HEK293 (cell line): Measurements from ENCODE around the gene TCF7L1.
A peak's percentile ranks its signal among the peaks of the same experiment; 100 is the strongest.

ENCODE experiments used
- CTCF ChIA-PET: fragments of 350-600 bp; formaldehyde crosslinking; extraction: SDS; loops from one replicate; lab custom pipeline; 2021; ENCODE audit warnings: antibody characterized with exemption; lab: Yijun Ruan, JAX
- POLR2A ChIA-PET: fragments of 300-600 bp; formaldehyde crosslinking; extraction: SDS; loops from one replicate; lab custom pipeline; 2020; ENCODE audit warnings: antibody characterized with exemption, inconsistent platforms; lab: Yijun Ruan, JAX
- H3K27ac ChIP-seq: fragments of 200-500 bp; sonication (Bioruptor generic); 2 replicates; pipeline ENCODE4 v1.5.1; 2014; ENCODE audit warnings: low read depth, low read length, control low read depth, inconsistent platforms; ENCODE audit errors: extremely low read depth
- H3K36me3 ChIP-seq, 2 experiments: fragments of 200-500 bp in 1 of 2; sonication (Bioruptor generic) in 1 of 2; 1 replicate in 1 of 2; 2 replicates in 1 of 2; pipeline ENCODE4 v1.5.1; 2014 to 2017; ENCODE audit warnings: inconsistent platforms in 2 of 2, low read length in 2 of 2; ENCODE audit not compliant: control insufficient read depth in 2 of 2, insufficient read depth in 1 of 2
- H3K4me1 ChIP-seq: fragments of 200-500 bp; sonication (Bioruptor generic); 2 replicates; pipeline ENCODE4 v1.5.1; 2014; ENCODE audit warnings: mild to moderate bottlenecking, low read length, inconsistent platforms; ENCODE audit not compliant: control insufficient read depth, insufficient read depth
- H3K4me3 ChIP-seq: 2 replicates; pipeline ENCODE4 v1.5.1; 2011; ENCODE audit warnings: low read depth, mild to moderate bottlenecking, control low read depth, low read length, moderate library complexity
- H3K9me3 ChIP-seq: fragments of 200-500 bp; sonication (Bioruptor generic); 2 replicates; pipeline ENCODE4 v1.5.1; 2014; ENCODE audit warnings: low read depth, low read length, inconsistent platforms; ENCODE audit not compliant: control insufficient read depth, insufficient read depth
- ATF2 ChIP-seq: fragments of 450-650 bp; formaldehyde crosslinking; IDR thresholded peaks from 2 replicates; pipeline ENCODE4 v1.5.1; 2016; ENCODE audit warnings: missing biosample characterization, missing genetic modification characterization, low read depth
- BCL6B ChIP-seq: fragments of 450-650 bp; formaldehyde crosslinking; IDR thresholded peaks from 2 replicates; pipeline ENCODE4 v1.5.1; 2017; ENCODE audit warnings: missing biosample characterization, missing genetic modification characterization
- HOXA7 ChIP-seq: sonication (generic); formaldehyde crosslinking; IDR thresholded peaks from 2 replicates; pipeline ENCODE4 v1.8.1; 2022; ENCODE audit warnings: missing genetic modification reagents, borderline replicate concordance
- IKZF3 ChIP-seq: fragments of 450-650 bp; IDR thresholded peaks from 2 replicates; pipeline ENCODE4 v1.5.0; 2018; ENCODE audit warnings: missing biosample characterization, mild to moderate bottlenecking, missing genetic modification characterization, moderate library complexity
- INSM2 ChIP-seq: fragments of 450-650 bp; formaldehyde crosslinking; IDR thresholded peaks from 2 replicates; pipeline ENCODE4 v1.5.1; 2016; ENCODE audit warnings: missing biosample characterization, missing genetic modification characterization
- PRDM1 ChIP-seq: fragments of 450-650 bp; formaldehyde crosslinking; IDR thresholded peaks from 2 replicates; pipeline ENCODE4; 2016; ENCODE audit warnings: missing biosample characterization, missing genetic modification characterization
- PRDM10 ChIP-seq: fragments of 450-650 bp; formaldehyde crosslinking; IDR thresholded peaks from 2 replicates; pipeline ENCODE4 v1.5.1; 2016; ENCODE audit warnings: missing biosample characterization, missing genetic modification characterization
- ZBTB48 ChIP-seq: fragments of 450-650 bp; formaldehyde crosslinking; IDR thresholded peaks from 2 replicates; pipeline ENCODE4 v1.5.1; 2016; ENCODE audit warnings: missing biosample characterization, missing genetic modification characterization
- ZFP3 ChIP-seq: fragments of 450-650 bp; formaldehyde crosslinking; IDR thresholded peaks from 2 replicates; pipeline ENCODE4 v1.5.1; 2016; ENCODE audit warnings: low read depth, missing biosample characterization, missing genetic modification characterization
- ZNF114 ChIP-seq: fragments of 450-650 bp; formaldehyde crosslinking; IDR thresholded peaks from 2 replicates; pipeline ENCODE4 v1.5.0; 2017; ENCODE audit warnings: missing biosample characterization, missing genetic modification characterization
- ZNF266 ChIP-seq: fragments of 450-650 bp; formaldehyde crosslinking; IDR thresholded peaks from 2 replicates; pipeline ENCODE4 v1.5.1; 2016; ENCODE audit warnings: missing biosample characterization, missing genetic modification characterization, low read depth
- ZNF274 ChIP-seq, 2 experiments: fragments of 200-500 bp in 1 of 2; fragments of 450-650 bp in 1 of 2; sonication (Bioruptor generic) in 1 of 2; formaldehyde crosslinking in 1 of 2; IDR thresholded peaks; 2 replicates each; pipeline versions ENCODE4 v1.5.1 to v1.6.1; 2014 to 2016; ENCODE audit warnings: borderline replicate concordance in 1 of 2, inconsistent platforms in 1 of 2, low read length in 1 of 2, missing biosample characterization in 1 of 2, missing genetic modification characterization in 1 of 2
- ZNF280C ChIP-seq: fragments of 450-650 bp; formaldehyde crosslinking; IDR thresholded peaks from 2 replicates; pipeline ENCODE4 v1.5.1; 2016; ENCODE audit warnings: missing biosample characterization, missing genetic modification characterization
- ZNF335 ChIP-seq: fragments of 450-650 bp; formaldehyde crosslinking; conservative IDR thresholded peaks from 2 replicates; pipeline ENCODE4 v1.5.1; 2016; ENCODE audit warnings: missing biosample characterization, missing genetic modification characterization
- ZNF529 ChIP-seq: fragments of 450-650 bp; formaldehyde crosslinking; IDR thresholded peaks from 2 replicates; pipeline ENCODE4 v1.5.1; 2017; ENCODE audit warnings: missing genetic modification characterization, missing biosample characterization; ENCODE audit not compliant: insufficient replicate concordance
- ZNF558 ChIP-seq: fragments of 450-650 bp; formaldehyde crosslinking; IDR thresholded peaks from 2 replicates; pipeline ENCODE4 v1.5.1; 2016; ENCODE audit warnings: missing biosample characterization, missing genetic modification characterization
- ZNF600 ChIP-seq: fragments of 450-650 bp; formaldehyde crosslinking; IDR thresholded peaks from 2 replicates; pipeline ENCODE4 v1.5.1; 2016; ENCODE audit warnings: missing biosample characterization, missing genetic modification characterization
- ZNF629 ChIP-seq: fragments of 450-650 bp; formaldehyde crosslinking; IDR thresholded peaks from 2 replicates; pipeline ENCODE4 v1.5.1; 2017; ENCODE audit warnings: missing biosample characterization, missing genetic modification characterization
- ZNF692 ChIP-seq: fragments of 450-650 bp; formaldehyde crosslinking; IDR thresholded peaks from 2 replicates; pipeline ENCODE4 v1.5.1; 2016; ENCODE audit warnings: missing biosample characterization, missing genetic modification characterization
- ZNF701 ChIP-seq: fragments of 450-650 bp; formaldehyde crosslinking; IDR thresholded peaks from 2 replicates; pipeline ENCODE4 v1.5.1; 2016; ENCODE audit warnings: missing biosample characterization, missing genetic modification characterization

TCF7L1 gene

GRCh38 chr2:85145116-85145820, 12.1 kb downstream of the TCF7L1 start:
- peaks cover 0 to 4% of the 10 kb centered on the region in 2 experiments; a peak in 2 of 3 replicates for H3K36me3 ChIP-seq
- TF ChIP-seq PRDM1 (tag by site-specific recombination) (peak; percentile 56; the same call in 1 of the 2 replicates), ZNF280C (no peak), ZNF629 (tag by site-specific recombination) (no peak), ZNF600 (tag by site-specific recombination) (no peak), ZBTB48 (tag by site-specific recombination) (no peak), ZNF335 (tag by site-specific recombination) (no peak), ZNF692 (tag by site-specific recombination) (no peak)
- H3K4me3 ChIP-seq, result no peak overlapping the region
- no peak overlapping the region for H3K27ac ChIP-seq
- H3K4me1 ChIP-seq, result 0 out of 2 replicates have a peak, but pooled peaks cover 2% of the 10 kb centered on the region
- ChIA-PET CTCF (interaction anchor here (0.6 to 0.7 kb wide), 2 partner anchors 154 to 320 kb away, joined by 3 to 5 read pairs; no protein-coding TSS in a partner anchor), POLR2A (no interaction called here)
- H3K9me3 ChIP-seq, result no peaks in the 10 kb centered on the region

- H3K4me1 ChIP-seq, result peaks cover 6% of the 10 kb centered on the region; the same call in 1 of the 2 replicates
- H3K4me3 ChIP-seq, result no peak overlapping the region
- no peak overlapping the region for H3K27ac ChIP-seq
- H3K9me3 ChIP-seq, result no peaks in the 10 kb centered on the region
- H3K36me3 ChIP-seq, result no peaks in the 10 kb centered on the region; a peak in 1 of 3 replicates
- ChIA-PET POLR2A (no interaction called here), CTCF (no interaction called here)
- TF ChIP-seq ZNF529 (no peak), BCL6B (no peak), ZNF701 (tag by site-specific recombination) (no peak), PRDM10 (tag by site-specific recombination) (no peak), INSM2 (tag by site-specific recombination) (no peak), ZNF558 (tag by site-specific recombination) (no peak), ZNF114 (tag by site-specific recombination) (no peak), IKZF3 (tag by site-specific recombination) (no peak), HOXA7 (CRISPR knock-in tag) (no peak), ATF2 (tag by site-specific recombination) (no peak), ZNF274 (IDR thresholded peaks at IDR 0.05; ENCODE audit: low read length) (no peak), ZNF274 (tag by site-specific recombination; IDR thresholded peaks at IDR 0.05; ENCODE audit: borderline replicate concordance) (no peak), ZFP3 (tag by site-specific recombination) (no peak), ZNF266 (no peak)
Observed at GRCh38 chr2:85148190-85148589, 15.0 kb downstream of the TCF7L1 start.
